K562 (cell line): ENCODE data around the gene PWP2. TPM values are rescaled to one million over a fixed set of nuclear protein-coding genes. Genes with fewer than 3 reads are reported as not detected.

ENCODE experiments used
- ATAC-seq: fragments of 200-7000 bp; cut with Tn5 transposase; 3 replicates; pipeline ENCODE4 v1.9.1; 2020; ENCODE audit warnings: moderate library complexity
- BruUV-seq: library from RNA; stranded (reverse); fragments of 400-500 nt; replicated peaks from 2 replicates; lab custom pipeline; 2021; lab: Mats Ljungman, UMichigan
- CTCF ChIA-PET: fragments of 300-600 bp; formaldehyde crosslinking; extraction: SDS; loops from one replicate; lab custom pipeline; 2021; ENCODE audit warnings: low intra/inter-chr PET ratio; lab: Yijun Ruan, JAX
- POLR2A ChIA-PET: fragments of 300-600, 350-650 bp; sonication (Branson Sonifier 250); formaldehyde crosslinking; extraction: SDS; loops from one replicate; lab custom pipeline; 2021; ENCODE audit warnings: antibody characterized with exemption, inconsistent platforms; lab: Yijun Ruan, JAX
- DNase-seq, 4 experiments: peaks; one replicate each; pipeline versions ENCODE4 v3.0.0 to v3.0.0-alpha.2; 2011 to 2018; ENCODE audit warnings: low spot score in 3 of 4, mixed read lengths in 3 of 4; ENCODE audit errors: extremely low read depth in 1 of 4
- FAIRE-seq: peaks from 2 replicates; lab custom pipeline; 2011; peaks lifted over from hg19 to GRCh38; lab: Jason Lieb, UNC
- H2AFZ ChIP-seq: 2 replicates; pipeline ENCODE4 v1.6.0; 2011; ENCODE audit warnings: low read depth, low read length, control low read depth, inconsistent platforms
- H3K27ac ChIP-seq: fragments of 200-600 bp; 3 replicates; pipeline ENCODE4 v1.8.0; 2011; ENCODE audit warnings: low read depth, mild to moderate bottlenecking, control low read depth, inconsistent platforms, low read length, moderate library complexity, mixed read lengths; ENCODE audit errors: extremely low read depth
- H3K27me3 ChIP-seq, 2 experiments: fragments of 300-600 bp in 1 of 2; 2 replicates in 1 of 2; 3 replicates in 1 of 2; pipeline versions ENCODE4 v1.6.0 to v1.8.0; 2011; ENCODE audit warnings: inconsistent platforms in 2 of 2, low read length in 2 of 2, mild to moderate bottlenecking in 1 of 2, mixed read lengths in 1 of 2, moderate library complexity in 1 of 2; ENCODE audit not compliant: control insufficient read depth in 2 of 2, insufficient read depth in 2 of 2
- H3K36me3 ChIP-seq: fragments of 300-600 bp; 3 replicates; pipeline ENCODE4 v1.8.0; 2011; ENCODE audit warnings: mild to moderate bottlenecking, low read length, inconsistent platforms; ENCODE audit not compliant: control insufficient read depth, insufficient read depth
- H3K4me1 ChIP-seq, 2 experiments: fragments of 200-600 bp in 1 of 2; replicated peaks in 1 of 2; 2 replicates in 1 of 2; 3 replicates in 1 of 2; pipeline versions ENCODE4 v1.5.1 to v1.8.0; 2011; ENCODE audit warnings: inconsistent platforms in 2 of 2, low read length in 2 of 2, mild to moderate bottlenecking in 1 of 2, mixed read lengths in 1 of 2, moderate library complexity in 1 of 2; ENCODE audit not compliant: control insufficient read depth in 2 of 2, insufficient read depth in 2 of 2
- H3K4me2 ChIP-seq: 2 replicates; pipeline ENCODE4 v1.6.1; 2011; ENCODE audit warnings: low read length, control low read depth, inconsistent platforms, mixed read lengths; ENCODE audit not compliant: insufficient read depth
- H3K4me3 ChIP-seq: fragments of 200-600 bp; sonication (generic), shearing (Covaris generic); 2 replicates; pipeline ENCODE4 v1.5.1; 2016; ENCODE audit warnings: control low read depth, inconsistent platforms
- H3K79me2 ChIP-seq: fragments of 200-600 bp; 3 replicates; pipeline ENCODE4 v1.8.0; 2011; ENCODE audit warnings: low read length, inconsistent platforms; ENCODE audit not compliant: control insufficient read depth, insufficient read depth
- H3K9ac ChIP-seq, 2 experiments: 2 replicates each; pipeline versions ENCODE4 v1.6.0 to v1.6.1; 2011; ENCODE audit warnings: low read depth in 2 of 2, low read length in 2 of 2, control low read depth in 1 of 2, inconsistent platforms in 1 of 2, mild to moderate bottlenecking in 1 of 2, mixed read lengths in 1 of 2; ENCODE audit not compliant: insufficient read depth in 1 of 2
- H3K9me1 ChIP-seq: one replicate; pipeline ENCODE4 v1.6.0; 2011; ENCODE audit warnings: inconsistent platforms, mild to moderate bottlenecking, low read length, moderate library complexity; ENCODE audit not compliant: control insufficient read depth, insufficient read depth
- H3K9me3 ChIP-seq: replicated peaks from 2 replicates; pipeline ENCODE4 v1.5.1; 2011; ENCODE audit warnings: low read depth, low read length, inconsistent platforms; ENCODE audit not compliant: control insufficient read depth, insufficient read depth
- H4K20me1 ChIP-seq: replicated peaks from 2 replicates; pipeline ENCODE4 v1.6.1; 2011; ENCODE audit warnings: low read length, inconsistent platforms, mixed read lengths; ENCODE audit not compliant: control insufficient read depth, insufficient read depth
- DDX20 ChIP-seq: fragments of 450-650 bp; IDR thresholded peaks from 2 replicates; pipeline ENCODE4 v1.6.1; 2016; ENCODE audit warnings: missing genetic modification characterization, low read depth, mild to moderate bottlenecking, missing compliant biosample characterization, moderate library complexity
- NR2C1 ChIP-seq, 2 experiments: fragments of 450-650 bp; IDR thresholded peaks; 2 replicates each; pipeline ENCODE4 v1.6.1; 2017; ENCODE audit warnings: mild to moderate bottlenecking in 2 of 2, antibody characterized with exemption in 1 of 2, inconsistent platforms in 1 of 2, missing compliant biosample characterization in 1 of 2, missing genetic modification characterization in 1 of 2
- SMAD2 ChIP-seq: fragments of 150-350 bp; IDR thresholded peaks from 2 replicates; pipeline ENCODE4 v1.6.1; 2014; ENCODE audit warnings: low read depth, mild to moderate bottlenecking, low read length
- ZBTB17 ChIP-seq: fragments of 450-650 bp; formaldehyde crosslinking; IDR thresholded peaks from 2 replicates; pipeline ENCODE4 v1.4.0; 2020; ENCODE audit warnings: mild to moderate bottlenecking
- WGBS: fragments of 100-300 bp; shearing (Covaris generic); methylation state at CpG from one replicate; pipeline ENCODE4 v1.1.6; 2016; ENCODE audit warnings: low coverage, mixed read lengths; ENCODE audit not compliant: insufficient coverage; ENCODE audit errors: missing lambda C conversion rate; 5-methylcytosine and 5-hydroxymethylcytosine counted together
- in situ Hi-C: fragments of 300-500 bp; cut with MboI; formaldehyde crosslinking; loops from 4 replicates; pipeline ENCODE4 v1.15.0; 2018; ENCODE audit warnings: inconsistent platforms, mixed read lengths
- intact Hi-C: fragments of 100-400 bp; cut with micrococcal nuclease; formaldehyde crosslinking; loops from 2 replicates; pipeline ENCODE4 v1.14.2; 2022
- polyA plus RNA-seq, 8 experiments: library from polyadenylated mRNA; depleted of rRNA in 4 of 8; stranded (reverse) in 5 of 8; unstranded in 3 of 8; fragments of >200 nt; fragmentation: Nextera tagmentation in 2 of 8; fragmentation: Illumina TruSeq in 1 of 8; extraction: Ambion mirVana in 2 of 8; extraction: Trizol in 1 of 8; gene quantifications; 2 replicates each; pipeline versions ENCODE4 v1.2.1 to v1.2.3, GENCODE V29; 2011 to 2014; ENCODE audit warnings: inconsistent platforms in 1 of 8, missing spikeins in 1 of 8
- total RNA-seq, 7 experiments: library from RNA; depleted of rRNA in 6 of 7; stranded (reverse); fragments of >200 nt in 6 of 7; fragmentation: Illumina TruSeq in 2 of 7; extraction: Trizol in 2 of 7; gene quantifications; 2 replicates each; pipeline versions ENCODE4 v1.2.1 to v1.2.3, GENCODE V29; 2011 to 2021; ENCODE audit warnings: low replicate concordance in 1 of 7
- TF ChIP-seq, protein P1 (sequence below): sonication (generic); formaldehyde crosslinking; IDR thresholded peaks from 2 replicates; pipeline ENCODE4 v1.8.1; 2022; ENCODE audit warnings: missing genetic modification reagents

Gene PWP2
- total and polyA plus RNA-seq, 9 of the 15 experiments (the other 6 are each of a cell fraction or from before 2014, with no cell fraction given): 0.72 to 57.6 (median 31.1) TPM

DNA sequence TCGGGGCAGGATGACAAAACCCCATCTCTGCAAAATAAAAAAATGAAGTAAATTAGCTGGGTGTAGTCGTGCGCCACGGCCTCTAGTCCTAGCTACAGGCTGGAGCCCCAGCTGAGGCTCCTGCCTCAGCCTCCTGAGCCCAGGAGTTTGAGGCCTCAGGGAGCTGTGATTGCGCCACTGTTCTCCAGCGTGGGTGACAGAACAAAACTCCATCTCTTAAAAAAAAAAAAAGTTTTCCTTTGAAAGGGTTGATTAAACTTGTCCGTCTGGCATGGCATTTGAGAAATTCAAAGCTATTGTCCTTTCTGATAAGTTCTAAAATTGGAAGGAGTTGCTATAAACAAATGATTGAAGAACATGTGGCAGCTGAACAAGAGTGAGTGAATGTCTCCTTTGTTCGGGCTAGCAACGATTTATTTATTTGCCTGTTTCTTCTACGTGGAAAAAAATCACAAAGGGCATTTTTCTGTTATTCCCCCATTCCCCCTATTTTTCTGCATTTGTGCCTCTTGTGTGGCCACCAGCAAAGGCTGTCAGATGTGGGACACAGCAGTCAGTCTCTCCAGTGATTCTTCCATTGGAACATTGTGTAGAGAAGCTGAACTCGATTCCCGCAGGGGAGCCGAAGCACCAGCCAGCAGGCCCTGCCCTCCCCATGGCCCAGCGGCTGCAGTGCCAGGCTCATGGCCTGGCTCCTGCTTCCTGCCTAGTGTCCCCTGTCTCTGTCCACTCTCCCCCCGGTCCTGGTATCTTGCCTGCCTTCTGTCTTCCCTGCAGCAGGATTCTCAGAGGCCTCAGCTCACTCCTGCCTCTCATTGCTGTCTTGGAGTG lies 21.5 kb upstream of the PWP2 start:
- Histone ChIP-seq H3K9me1 (no peaks in the 10 kb centered on the region), H4K20me1 (no peaks in the 10 kb centered on the region), H2AFZ (no peak overlapping the region), H3K79me2 (no peaks in the 10 kb centered on the region), H3K27ac (no peak overlapping the region), H3K4me3 (no peak overlapping the region), H3K9me3 (no peaks in the 10 kb centered on the region), H3K9ac (peak overlapping the region in 1 of 2 experiments; percentile 38; a peak in 1 of 4 replicates), H3K27me3 (no peaks in the 10 kb centered on the region), H3K4me2 (no peak overlapping the region), H3K36me3 (peaks cover 99% of the 10 kb centered on the region), H3K4me1 (peaks cover 4 to 6% of the 10 kb centered on the region in 2 experiments; a peak in 2 of 5 replicates)
- FAIRE-seq: no peak
- ChIA-PET CTCF (no interaction called here), POLR2A (interaction anchor here (0.6 to 1.1 kb wide), 5 partner anchors 8 to 543 kb away, joined by 3 to 5 read pairs (median 4); no protein-coding TSS in a partner anchor)
- no TSS peak for BruUV-seq
- ATAC-seq: no peak
- WGBS: 93% methylated on average over 15 of the region's 15 CpGs
- no peak for DNase-seq
- in situ Hi-C loops: no loop called here
- intact Hi-C loops: no loop called here
- TF ChIP-seq NR2C1 (IDR thresholded peaks at IDR 0.05): no peak
- no peak for TF ChIP-seq NR2C1 (tag; IDR thresholded peaks at IDR 0.05)
- no peak for TF ChIP-seq ZBTB17 (CRISPR knock-in tag)
- TF ChIP-seq, protein P1, sequence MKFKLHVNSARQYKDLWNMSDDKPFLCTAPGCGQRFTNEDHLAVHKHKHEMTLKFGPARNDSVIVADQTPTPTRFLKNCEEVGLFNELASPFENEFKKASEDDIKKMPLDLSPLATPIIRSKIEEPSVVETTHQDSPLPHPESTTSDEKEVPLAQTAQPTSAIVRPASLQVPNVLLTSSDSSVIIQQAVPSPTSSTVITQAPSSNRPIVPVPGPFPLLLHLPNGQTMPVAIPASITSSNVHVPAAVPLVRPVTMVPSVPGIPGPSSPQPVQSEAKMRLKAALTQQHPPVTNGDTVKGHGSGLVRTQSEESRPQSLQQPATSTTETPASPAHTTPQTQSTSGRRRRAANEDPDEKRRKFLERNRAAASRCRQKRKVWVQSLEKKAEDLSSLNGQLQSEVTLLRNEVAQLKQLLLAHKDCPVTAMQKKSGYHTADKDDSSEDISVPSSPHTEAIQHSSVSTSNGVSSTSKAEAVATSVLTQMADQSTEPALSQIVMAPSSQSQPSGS (CRISPR knock-in tag): no peak
- TF ChIP-seq DDX20: no peak
- TF ChIP-seq SMAD2: no peak
